B cell (primary cell): Measurements from ENCODE around the gene RNF224. TPM values are rescaled to one million over a fixed set of nuclear protein-coding genes. Genes with fewer than 3 reads are reported as not detected.

Experiments
- ATAC-seq: fragments of 200-7000 bp; cut with Tn5 transposase; one replicate; pipeline ENCODE4 v1.10.0; 2021; ENCODE audit warnings: low read depth, mild to moderate bottlenecking, moderate number of reproducible peaks, moderate library complexity
- CTCF ChIA-PET: fragments of 350-600 bp; sonication (Branson Sonifier 250); formaldehyde crosslinking; loops from one replicate; lab custom pipeline; 2021; ENCODE audit warnings: antibody characterized with exemption, inconsistent platforms; lab: Charles Lee
- POLR2A ChIA-PET: fragments of 350-600 bp; sonication (Branson Sonifier 250); formaldehyde crosslinking; loops from one replicate; lab custom pipeline; 2021; ENCODE audit warnings: antibody characterized with exemption; lab: Charles Lee
- DNase-seq: peaks from one replicate; pipeline ENCODE4 v3.0.0; 2013
- H2AFZ ChIP-seq: 2 replicates; pipeline ENCODE4 v1.6.1; 2012; ENCODE audit warnings: mild to moderate bottlenecking, low read depth, low read length; ENCODE audit not compliant: insufficient read depth, poor library complexity, severe bottlenecking
- H3K27ac ChIP-seq, 2 donors: 1 replicate in 1 of 2; 2 replicates in 1 of 2; pipeline ENCODE4 v1.5.1; 2012 to 2013; ENCODE audit warnings: low read length in 2 of 2, mild to moderate bottlenecking in 2 of 2, moderate library complexity in 1 of 2
- H3K27me3 ChIP-seq, 4 experiments: fragments of 200-600 bp in 1 of 4; sonication (generic) in 1 of 4; replicated peaks in 1 of 4; 1 replicate in 2 of 4; 2 replicates in 2 of 4; pipeline versions ENCODE4 v1.6.1 to v1.7.0; 2013 to 2016; ENCODE audit warnings: low read length in 3 of 4, mild to moderate bottlenecking in 2 of 4, mixed read lengths in 1 of 4, moderate library complexity in 1 of 4; ENCODE audit not compliant: insufficient read depth in 4 of 4, control insufficient read depth in 3 of 4; ENCODE audit errors: control extremely low read depth in 1 of 4
- H3K36me3 ChIP-seq, 2 experiments: replicated peaks in 1 of 2; 1 replicate in 1 of 2; 2 replicates in 1 of 2; pipeline versions ENCODE4 v1.6.1 to v1.7.1; 2013; ENCODE audit warnings: low read length in 1 of 2; ENCODE audit not compliant: insufficient read depth in 2 of 2, control insufficient read depth in 1 of 2; ENCODE audit errors: control extremely low read depth in 1 of 2, extremely low read depth in 1 of 2
- H3K4me1 ChIP-seq, 2 donors: fragments of 200-600 bp in 1 of 2; sonication (generic) in 1 of 2; 1 replicate in 1 of 2; 2 replicates in 1 of 2; pipeline versions ENCODE4 v1.5.1 to v1.6.1; 2013 to 2017; ENCODE audit warnings: low read length in 2 of 2; ENCODE audit not compliant: control insufficient read depth in 2 of 2, insufficient read depth in 2 of 2
- H3K4me2 ChIP-seq: replicated peaks from 2 replicates; pipeline ENCODE3; 2012; ENCODE audit warnings: mild to moderate bottlenecking, low read depth, low read length; ENCODE audit not compliant: poor library complexity, severe bottlenecking
- H3K4me3 ChIP-seq, 5 experiments: fragments of 200-600 bp in 1 of 5; sonication (generic) in 1 of 5; 1 replicate in 3 of 5; 2 replicates in 2 of 5; pipeline versions ENCODE4 v1.5.1 to v1.7.0; 2011 to 2016; ENCODE audit warnings: low read length in 4 of 5, mild to moderate bottlenecking in 4 of 5, low read depth in 2 of 5, control low read depth in 1 of 5, moderate library complexity in 1 of 5; ENCODE audit not compliant: insufficient read depth in 1 of 5; ENCODE audit errors: control extremely low read depth in 1 of 5, extremely low read depth in 1 of 5
- H3K79me2 ChIP-seq: fragments of 200-600 bp; sonication (generic); one replicate; pipeline ENCODE4 v1.6.0; 2016; ENCODE audit warnings: low read length; ENCODE audit not compliant: control insufficient read depth, insufficient read depth
- H3K9ac ChIP-seq: fragments of 200-600 bp; sonication (generic); 2 replicates; pipeline ENCODE4 v1.6.1; 2017; ENCODE audit warnings: mild to moderate bottlenecking, low read length, moderate library complexity
- H3K9me3 ChIP-seq, 3 donors: one replicate each; pipeline versions ENCODE4 v1.6.1 to v1.7.1; 2013; ENCODE audit warnings: low read length in 2 of 3; ENCODE audit not compliant: control insufficient read depth in 2 of 3, insufficient read depth in 1 of 3; ENCODE audit errors: control extremely low read depth in 1 of 3
- H4K20me1 ChIP-seq: 2 replicates; pipeline ENCODE4 v1.6.0; 2012; ENCODE audit warnings: mild to moderate bottlenecking, low read length; ENCODE audit not compliant: insufficient read depth, control insufficient read depth, poor library complexity, severe bottlenecking
- H3K27ac Mint-ChIP-seq: one replicate; pipeline ENCODE4 v1.8.0; 2021; ENCODE audit warnings: mixed read lengths
- H3K27me3 Mint-ChIP-seq: one replicate; pipeline ENCODE4 v1.8.0; 2021; ENCODE audit warnings: mixed read lengths
- H3K4me1 Mint-ChIP-seq: one replicate; pipeline ENCODE4 v1.8.0; 2021; ENCODE audit warnings: mixed read lengths
- H3K4me3 Mint-ChIP-seq: one replicate; pipeline ENCODE4 v1.8.0; 2021; ENCODE audit warnings: mixed read lengths
- H3K9me3 Mint-ChIP-seq: one replicate; pipeline ENCODE4 v1.8.0; 2022; ENCODE audit warnings: mixed read lengths; ENCODE audit not compliant: insufficient read depth
- EZH2 ChIP-seq: IDR thresholded peaks from 2 replicates; pipeline ENCODE4 v1.6.1; 2012; ENCODE audit warnings: borderline replicate concordance, low read depth, mild to moderate bottlenecking, moderate library complexity, low read length; ENCODE audit not compliant: insufficient read depth, poor library complexity, severe bottlenecking
- WGBS: methylation state at CpG from one replicate; pipeline ENCODE4 v1.1.5; 2013; ENCODE audit warnings: missing lambda C conversion rate; ENCODE audit not compliant: insufficient coverage; 5-methylcytosine and 5-hydroxymethylcytosine counted together
- intact Hi-C: fragments of 100-400 bp; cut with micrococcal nuclease; formaldehyde crosslinking; loops from one replicate; pipeline ENCODE4 v1.10.0; 2022
- polyA plus RNA-seq: library from polyadenylated mRNA; depleted of rRNA; stranded (reverse); fragments of >200 nt; gene quantifications from 2 replicates; pipeline ENCODE4 v1.2.3, GENCODE V29; 2012
- total RNA-seq, 2 donors: library from RNA; stranded (reverse); fragments of 120-200 nt in 1 of 2; gene quantifications; 1 replicate in 1 of 2; 2 replicates in 1 of 2; pipeline versions ENCODE4 v1.2.3 to v1.2.4, GENCODE V29; 2013 to 2022
- TF ChIP-seq, protein P1 (sequence below): fragments of 200-600 bp; IDR thresholded peaks from one replicate; pipeline ENCODE4 v1.8.0; 2022; ENCODE audit warnings: antibody characterized with exemption, mild to moderate bottlenecking

RNF224 gene
- total and polyA plus RNA-seq, 2 donors (not counting 1 experiment from before 2014, with no cell fraction given), result not detected

- Histone ChIP-seq H3K4me3 (peak overlapping the region; percentile 23 to 95 (median 81)), H3K79me2 (peaks cover 35% of the 10 kb centered on the region), H3K27ac (peak overlapping the region; percentile 3 to 72), H3K4me1 (peaks cover 17 to 27% of the 10 kb centered on the region in 2 donors), H3K27me3 (no peaks in the 10 kb centered on the region), H4K20me1 (peaks cover 18% of the 10 kb centered on the region), H2AFZ (peak overlapping the region; percentile 88), H3K9ac (peak overlapping the region; percentile 85), H3K36me3 (peaks cover 0 to 14% of the 10 kb centered on the region in 2 experiments), H3K9me3 (no peaks in the 10 kb centered on the region), H3K4me2 (peak overlapping the region; percentile 92)
- no peaks in the 10 kb centered on the region for H3K27me3 Mint-ChIP-seq
- ATAC-seq, result no peak
- no peak for DNase-seq
- H3K27ac Mint-ChIP-seq, result peak overlapping the region; percentile 89
- TF ChIP-seq EZH2, result no peak
- TF ChIP-seq, protein P1, sequence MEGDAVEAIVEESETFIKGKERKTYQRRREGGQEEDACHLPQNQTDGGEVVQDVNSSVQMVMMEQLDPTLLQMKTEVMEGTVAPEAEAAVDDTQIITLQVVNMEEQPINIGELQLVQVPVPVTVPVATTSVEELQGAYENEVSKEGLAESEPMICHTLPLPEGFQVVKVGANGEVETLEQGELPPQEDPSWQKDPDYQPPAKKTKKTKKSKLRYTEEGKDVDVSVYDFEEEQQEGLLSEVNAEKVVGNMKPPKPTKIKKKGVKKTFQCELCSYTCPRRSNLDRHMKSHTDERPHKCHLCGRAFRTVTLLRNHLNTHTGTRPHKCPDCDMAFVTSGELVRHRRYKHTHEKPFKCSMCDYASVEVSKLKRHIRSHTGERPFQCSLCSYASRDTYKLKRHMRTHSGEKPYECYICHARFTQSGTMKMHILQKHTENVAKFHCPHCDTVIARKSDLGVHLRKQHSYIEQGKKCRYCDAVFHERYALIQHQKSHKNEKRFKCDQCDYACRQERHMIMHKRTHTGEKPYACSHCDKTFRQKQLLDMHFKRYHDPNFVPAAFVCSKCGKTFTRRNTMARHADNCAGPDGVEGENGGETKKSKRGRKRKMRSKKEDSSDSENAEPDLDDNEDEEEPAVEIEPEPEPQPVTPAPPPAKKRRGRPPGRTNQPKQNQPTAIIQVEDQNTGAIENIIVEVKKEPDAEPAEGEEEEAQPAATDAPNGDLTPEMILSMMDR, result no peak
- 2% methylated on average over 51 of the region's 51 CpGs for WGBS
- H3K4me3 Mint-ChIP-seq, result peak overlapping the region; percentile 86
- ChIA-PET POLR2A (interaction anchor here (1.0 to 3.5 kb wide), 3 partner anchors 13 to 167 kb away, joined by 3 to 29 read pairs (median 6); partner anchors contain the start of genes EXD3, NOXA1 and TUBB4B), CTCF (interaction anchor here (1.0 to 3.0 kb wide), 4 partner anchors 16 to 47 kb away, joined by 3 to 18 read pairs (median 8); partner anchors contain the start of genes CYSRT1, NRARP and TUBB4B)
- H3K9me3 Mint-ChIP-seq, result no peaks in the 10 kb centered on the region
- intact Hi-C loops, result loop anchor here (1.0 to 2.0 kb wide), 4 partner anchors 13 to 55 kb away; partner anchors contain the start of genes TOR4A, TPRN and TUBB4B
- H3K4me1 Mint-ChIP-seq, result peaks cover 25% of the 10 kb centered on the region
These were observed 28.3 kb downstream of the RNF224 start for GRCh38 chr9:137255448-137256114.

- H3K9me3 ChIP-seq, result no peaks in the 10 kb centered on the region
- peak overlapping the region in 3 of 5 experiments; percentile 79 to 95 (median 81) for H3K4me3 ChIP-seq
- ChIA-PET CTCF (interaction anchor here (1.1 to 3.0 kb wide), 3 partner anchors 16 to 29 kb away, joined by 3 to 18 read pairs (median 8); partner anchors contain the start of genes RNF224 and TUBB4B), POLR2A (interaction anchor here (0.6 to 3.5 kb wide), 5 partner anchors 12 to 124 kb away, joined by 3 to 29 read pairs (median 5); partner anchors contain the start of gene TUBB4B)
- H4K20me1 ChIP-seq, result peaks cover 18% of the 10 kb centered on the region
- H3K27me3 ChIP-seq, result no peaks in the 10 kb centered on the region
- TF ChIP-seq EZH2, result no peak
- TF ChIP-seq, protein P1, result no peak
- intact Hi-C loops, result no loop called here
- WGBS, result 97% methylated on average over 15 of the region's 15 CpGs
- Mint-ChIP-seq H3K4me1 (peaks cover 25% of the 10 kb centered on the region), H3K4me3 (peak overlapping the region; percentile 86), H3K9me3 (no peaks in the 10 kb centered on the region), H3K27ac (peak overlapping the region; percentile 50), H3K27me3 (no peaks in the 10 kb centered on the region)
- peaks cover 17 to 27% of the 10 kb centered on the region in 2 donors for H3K4me1 ChIP-seq
- H3K9ac ChIP-seq, result peak overlapping the region; percentile 85
- H3K27ac ChIP-seq, result no peak overlapping the region
- H2AFZ ChIP-seq, result no peak overlapping the region
- peak overlapping the region; percentile 92 for H3K4me2 ChIP-seq
- H3K36me3 ChIP-seq, result peaks cover 0 to 14% of the 10 kb centered on the region in 2 experiments
- ATAC-seq (no peak), DNase-seq (no peak)
- peaks cover 35% of the 10 kb centered on the region for H3K79me2 ChIP-seq
These were observed 29.1 kb downstream of the RNF224 start for GRCh38 chr9:137256362-137256761.
